ENCODE results near the gene VSIG10L. TPM values are rescaled to one million over a fixed set of nuclear protein-coding genes. Genes with fewer than 3 reads are reported as not detected.

The VSIG10L gene
- total RNA-seq, 1 donor from 2014 or later: 4.9 TPM

GRCh38 chr19:51318687-51319648 is 23.0 kb downstream of the VSIG10L start:
- H3K36me3 Mint-ChIP-seq (ENCODE audit: low read depth): no peaks in the 10 kb centered on the region
- no peak overlapping the region for H3K27ac Mint-ChIP-seq (ENCODE audit: unreplicated experiment)
- TF ChIP-seq CTCF (IDR thresholded peaks at IDR 0.05): no peak
- H3K9me3 Mint-ChIP-seq (ENCODE audit: low read depth): peaks cover 9% of the 10 kb centered on the region
- no peaks in the 10 kb centered on the region for H3K4me1 Mint-ChIP-seq (ENCODE audit: low read depth)
- H3K27me3 Mint-ChIP-seq (ENCODE audit: low read depth): peaks cover 22% of the 10 kb centered on the region
- no peak for DNase-seq (ENCODE audit: low spot score)
- no peak overlapping the region for H3K4me3 Mint-ChIP-seq (ENCODE audit: unreplicated experiment)

- peaks cover 22% of the 10 kb centered on the region for H3K27me3 Mint-ChIP-seq (ENCODE audit: low read depth)
- no peak overlapping the region for H3K27ac Mint-ChIP-seq (ENCODE audit: unreplicated experiment)
Measured at GRCh38 chr19:51317968-51318367, 24.0 kb downstream of the VSIG10L start.

GRCh38 chr19:51317376-51317775 is 24.6 kb downstream of the VSIG10L start:
- H3K36me3 Mint-ChIP-seq (ENCODE audit: low read depth): no peaks in the 10 kb centered on the region
- no peak overlapping the region for H3K4me3 Mint-ChIP-seq (ENCODE audit: unreplicated experiment)
- H3K27me3 Mint-ChIP-seq (ENCODE audit: low read depth): peaks cover 20% of the 10 kb centered on the region
- peaks cover under 1% of the 10 kb centered on the region for H3K4me1 Mint-ChIP-seq (ENCODE audit: low read depth)
- TF ChIP-seq CTCF (IDR thresholded peaks at IDR 0.05): no peak
- H3K9me3 Mint-ChIP-seq (ENCODE audit: low read depth): peaks cover 9% of the 10 kb centered on the region
- no peak overlapping the region for H3K27ac Mint-ChIP-seq (ENCODE audit: unreplicated experiment)
- DNase-seq (ENCODE audit: low spot score): no peak

More at GRCh38 chr19:51317968-51318367, 24.0 kb downstream of the VSIG10L start:
- H3K4me3 Mint-ChIP-seq (ENCODE audit: unreplicated experiment): no peak overlapping the region
- H3K9me3 Mint-ChIP-seq (ENCODE audit: low read depth): peaks cover 9% of the 10 kb centered on the region
- no peak for TF ChIP-seq CTCF (IDR thresholded peaks at IDR 0.05)
- no peaks in the 10 kb centered on the region for H3K36me3 Mint-ChIP-seq (ENCODE audit: low read depth)
- no peak for DNase-seq (ENCODE audit: low spot score)
- H3K4me1 Mint-ChIP-seq (ENCODE audit: low read depth): no peaks in the 10 kb centered on the region

GRCh38 chr19:51316688-51317087 is 25.3 kb downstream of the VSIG10L start:
- TF ChIP-seq CTCF (IDR thresholded peaks at IDR 0.05): no peak
- DNase-seq (ENCODE audit: low spot score): no peak
- Mint-ChIP-seq H3K4me1 (ENCODE audit: low read depth) (peaks cover 3% of the 10 kb centered on the region), H3K27me3 (ENCODE audit: low read depth) (peaks cover 23% of the 10 kb centered on the region), H3K9me3 (ENCODE audit: low read depth) (peaks cover 9% of the 10 kb centered on the region), H3K27ac (ENCODE audit: unreplicated experiment) (no peak overlapping the region), H3K36me3 (ENCODE audit: low read depth) (no peaks in the 10 kb centered on the region), H3K4me3 (ENCODE audit: unreplicated experiment) (no peak overlapping the region)

- H3K4me3 Mint-ChIP-seq (ENCODE audit: unreplicated experiment): no peak within 1 kb of the TSS
- H3K9me3 Mint-ChIP-seq (ENCODE audit: low read depth): peaks cover 24% of the 10 kb centered on the region
- H3K36me3 Mint-ChIP-seq (ENCODE audit: low read depth): no peaks in the 10 kb centered on the region
- no peak within 1 kb of the TSS for H3K27ac Mint-ChIP-seq (ENCODE audit: unreplicated experiment)
- peaks cover 31% of the 10 kb centered on the region for H3K27me3 Mint-ChIP-seq (ENCODE audit: low read depth)
- H3K4me1 Mint-ChIP-seq (ENCODE audit: low read depth): peaks cover 3% of the 10 kb centered on the region
- no peak for DNase-seq (ENCODE audit: low spot score)
- no peak for TF ChIP-seq CTCF (IDR thresholded peaks at IDR 0.05)
Measured at GRCh38 chr19:51311351-51312257, 30.3 kb downstream of the VSIG10L start, which contains the start of gene IGLON5. IGLON5 (plus strand) TSS chr19:51311644; CDS start chr19:51311848, 204 bp downstream.

Data from chondrocyte (in vitro differentiated cells).